Endothelial cell of umbilical vein (primary cell): ENCODE data around the gene SBK3.

ENCODE experiments used
- EZH2 ChIP-seq: IDR thresholded peaks from 2 replicates; pipeline ENCODE4 v1.6.1; 2012; ENCODE audit warnings: borderline replicate concordance, low read depth, mild to moderate bottlenecking, moderate library complexity, low read length, inconsistent platforms; ENCODE audit not compliant: severe bottlenecking
- MAX ChIP-seq: IDR thresholded peaks from 2 replicates; pipeline ENCODE4 v1.6.1; 2011; ENCODE audit not compliant: insufficient read depth, insufficient read length
- POLR2A ChIP-seq: IDR thresholded peaks from 2 replicates; pipeline ENCODE4 v1.6.1; 2012; ENCODE audit warnings: low read depth, mild to moderate bottlenecking, control low read depth, low read length
- POLR2AphosphoS5 ChIP-seq: IDR thresholded peaks from 2 replicates; pipeline ENCODE4 v1.6.1; 2012; ENCODE audit warnings: low read depth, mild to moderate bottlenecking, control low read depth, low read length, moderate library complexity; ENCODE audit not compliant: insufficient read depth

GRCh38 chr19:55504252-55504603, 41.1 kb downstream of the SBK3 start:
- TF ChIP-seq MAX, result no peak
- no peak for TF ChIP-seq POLR2A
- no peak for TF ChIP-seq POLR2AphosphoS5
- TF ChIP-seq EZH2, result no peak
